ACC112 (cell line): ENCODE results near the gene GATAD2A.

Source experiments
- H2AFZ ChIP-seq: fragments of 200-600 bp; sonication (generic); one replicate; pipeline ENCODE4 v1.6.0; 2017; ENCODE audit warnings: antibody characterized with exemption, low read length; ENCODE audit not compliant: unreplicated experiment
- H3K27ac ChIP-seq: fragments of 200-600 bp; sonication (generic); 2 replicates; pipeline ENCODE4 v1.5.1; 2014; ENCODE audit warnings: low read depth, mild to moderate bottlenecking, antibody characterized with exemption, low read length, moderate library complexity
- H3K27me3 ChIP-seq: fragments of 200-600 bp; sonication (generic); 2 replicates; pipeline ENCODE4 v1.6.1; 2014; ENCODE audit warnings: mild to moderate bottlenecking, antibody characterized with exemption, low read length, moderate library complexity, mixed read lengths; ENCODE audit not compliant: insufficient read depth
- H3K36me3 ChIP-seq: fragments of 200-600 bp; sonication (generic); 2 replicates; pipeline ENCODE4 v1.6.1; 2016; ENCODE audit warnings: mild to moderate bottlenecking, antibody characterized with exemption, low read length, moderate library complexity, mixed read lengths; ENCODE audit not compliant: insufficient read depth
- H3K4me1 ChIP-seq: fragments of 200-600 bp; sonication (generic); one replicate; pipeline ENCODE4 v1.6.1; 2016; ENCODE audit warnings: low read length, mixed read lengths; ENCODE audit not compliant: insufficient read depth, unreplicated experiment, control insufficient read depth
- H3K4me3 ChIP-seq: fragments of 200-600 bp; sonication (generic); 2 replicates; pipeline ENCODE4 v1.5.1; 2014; ENCODE audit warnings: mild to moderate bottlenecking, low read depth, low read length
- H3K79me2 ChIP-seq: fragments of 200-600 bp; sonication (generic); one replicate; pipeline ENCODE4 v1.6.0; 2016; ENCODE audit warnings: low read length; ENCODE audit not compliant: control insufficient read depth, unreplicated experiment, insufficient read depth

The GATAD2A gene

DNA sequence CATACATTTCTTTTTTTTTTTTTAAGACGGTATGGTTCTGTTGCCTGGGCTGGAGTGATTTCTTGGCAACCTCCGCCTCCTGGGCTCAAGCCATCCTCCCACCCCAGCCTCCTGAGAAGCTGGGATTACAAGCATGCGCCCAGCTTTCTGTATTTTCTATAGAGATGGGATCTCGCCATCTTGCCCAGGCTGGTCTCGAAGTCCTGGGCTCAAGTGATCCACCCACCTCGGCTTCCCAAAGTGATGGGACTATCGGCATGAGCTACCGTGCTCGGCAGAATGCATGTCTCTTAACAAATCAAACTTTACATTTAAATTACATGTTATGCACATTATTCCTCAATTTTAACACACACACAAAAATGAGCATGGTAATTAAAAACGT, 111.8 kb downstream of the GATAD2A start:
- Histone ChIP-seq H3K36me3 (no peaks in the 10 kb centered on the region), H3K27ac (no peak overlapping the region), H3K79me2 (peaks cover 38% of the 10 kb centered on the region), H3K4me3 (peak overlapping the region; percentile 97), H2AFZ (no peak overlapping the region), H3K27me3 (no peaks in the 10 kb centered on the region), H3K4me1 (peaks cover 5% of the 10 kb centered on the region)

GRCh38 chr19:19520989-19521388, 115.5 kb downstream of the GATAD2A start:
- Histone ChIP-seq H3K27ac (no peak overlapping the region), H3K4me3 (no peak overlapping the region), H2AFZ (no peak overlapping the region), H3K36me3 (no peaks in the 10 kb centered on the region), H3K4me1 (peaks cover 5% of the 10 kb centered on the region), H3K79me2 (peaks cover 50% of the 10 kb centered on the region), H3K27me3 (no peaks in the 10 kb centered on the region)

- H3K27ac ChIP-seq, result no peak overlapping the region
- H3K79me2 ChIP-seq, result peaks cover 32% of the 10 kb centered on the region
- no peaks in the 10 kb centered on the region for H3K36me3 ChIP-seq
- H3K4me1 ChIP-seq, result no peaks in the 10 kb centered on the region
- no peak overlapping the region for H2AFZ ChIP-seq
- H3K27me3 ChIP-seq, result no peaks in the 10 kb centered on the region
- no peak overlapping the region for H3K4me3 ChIP-seq
Observed at GRCh38 chr19:19523177-19523576, 117.7 kb downstream of the GATAD2A start.

- Histone ChIP-seq H3K4me3 (no peak overlapping the region), H3K27me3 (no peaks in the 10 kb centered on the region), H3K27ac (no peak overlapping the region), H3K4me1 (no peaks in the 10 kb centered on the region), H2AFZ (no peak overlapping the region), H3K79me2 (peaks cover 32% of the 10 kb centered on the region), H3K36me3 (no peaks in the 10 kb centered on the region)
Observed at GRCh38 chr19:19524053-19524452, 118.6 kb downstream of the GATAD2A start.

DNA sequence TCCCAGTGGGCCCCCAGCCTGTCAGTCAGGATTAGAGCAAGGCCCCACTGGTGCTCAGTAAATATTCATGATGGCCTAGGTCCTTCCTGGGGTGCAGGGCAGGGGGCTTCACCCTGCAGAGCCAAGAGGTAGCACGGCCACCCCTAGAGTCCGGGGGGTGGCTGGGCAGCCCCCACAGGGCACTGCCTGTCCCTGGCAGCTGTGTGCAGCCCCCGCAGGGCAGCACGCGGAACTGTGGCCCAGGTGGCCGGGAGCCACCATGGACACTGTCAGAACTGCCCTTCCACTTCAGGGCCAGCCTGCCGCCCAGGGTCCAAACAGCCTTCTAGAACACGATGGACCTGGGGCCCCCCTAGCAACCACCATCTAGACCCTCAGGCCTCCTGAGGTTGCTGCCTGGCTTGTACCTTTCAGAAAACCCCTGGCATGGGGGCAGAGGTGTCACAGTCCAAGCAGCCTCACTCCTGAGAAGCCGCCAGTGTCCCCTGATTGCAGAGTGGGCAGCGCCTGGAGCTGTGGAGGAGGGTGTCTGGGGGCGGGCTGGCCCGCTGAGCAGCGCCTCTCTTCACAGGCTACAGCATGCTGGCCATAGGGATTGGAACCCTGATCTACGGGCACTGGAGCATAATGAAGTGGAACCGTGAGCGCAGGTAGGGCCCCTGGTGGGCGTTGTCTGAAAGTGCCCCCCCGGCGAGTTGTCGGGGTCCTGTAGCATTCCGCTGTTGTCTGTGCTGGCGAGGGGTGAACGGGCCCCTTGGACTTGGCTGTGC, 120.3 kb downstream of the GATAD2A start:
- H3K27ac ChIP-seq, result no peak overlapping the region
- H2AFZ ChIP-seq, result no peak overlapping the region
- H3K4me3 ChIP-seq, result no peak overlapping the region
- peaks cover 7% of the 10 kb centered on the region for H3K4me1 ChIP-seq
- H3K36me3 ChIP-seq, result no peaks in the 10 kb centered on the region
- peaks cover 20% of the 10 kb centered on the region for H3K79me2 ChIP-seq
- no peaks in the 10 kb centered on the region for H3K27me3 ChIP-seq

DNA sequence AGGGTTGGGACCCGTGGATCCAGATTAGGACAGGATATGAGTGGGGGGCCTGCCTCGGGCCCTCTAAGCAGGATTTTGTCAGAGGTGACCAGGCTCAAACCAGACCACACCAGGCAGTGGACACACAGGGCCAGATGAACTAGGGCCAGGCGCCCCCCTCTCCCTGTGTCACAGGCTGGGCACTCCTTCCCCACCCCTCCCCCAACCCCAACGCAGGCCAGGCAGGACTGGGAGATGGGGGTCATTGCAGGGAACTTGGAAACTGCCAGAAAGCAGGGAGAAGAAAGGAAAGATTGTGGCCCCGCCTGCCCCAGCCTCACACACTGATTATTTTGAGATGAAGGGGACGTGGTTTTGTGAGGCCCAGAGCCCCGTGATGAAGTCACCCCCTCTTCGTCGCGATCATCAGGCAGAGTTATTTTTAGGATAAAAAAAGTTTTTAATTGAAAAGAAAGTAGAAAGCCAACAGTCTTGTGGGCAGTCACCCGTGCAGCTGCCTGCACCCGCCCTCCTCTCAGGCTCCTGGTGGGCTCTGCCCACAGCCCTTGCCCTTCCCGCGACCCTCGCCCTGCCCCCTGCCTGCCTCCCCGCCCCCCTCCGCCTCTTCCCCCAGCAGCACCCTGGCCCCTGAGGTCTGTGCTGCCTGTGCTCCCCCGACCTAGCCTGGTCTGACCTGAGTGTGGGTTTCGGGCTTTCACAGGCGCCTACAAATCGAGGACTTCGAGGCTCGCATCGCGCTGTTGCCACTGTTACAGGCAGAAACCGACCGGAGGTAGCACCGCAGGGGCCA, 121.3 kb downstream of the GATAD2A start:
- H3K27ac ChIP-seq, result no peak overlapping the region
- H3K4me3 ChIP-seq, result no peak overlapping the region
- peaks cover 7% of the 10 kb centered on the region for H3K4me1 ChIP-seq
- H3K79me2 ChIP-seq, result peaks cover 15% of the 10 kb centered on the region
- no peaks in the 10 kb centered on the region for H3K36me3 ChIP-seq
- no peak overlapping the region for H2AFZ ChIP-seq
- no peaks in the 10 kb centered on the region for H3K27me3 ChIP-seq

DNA sequence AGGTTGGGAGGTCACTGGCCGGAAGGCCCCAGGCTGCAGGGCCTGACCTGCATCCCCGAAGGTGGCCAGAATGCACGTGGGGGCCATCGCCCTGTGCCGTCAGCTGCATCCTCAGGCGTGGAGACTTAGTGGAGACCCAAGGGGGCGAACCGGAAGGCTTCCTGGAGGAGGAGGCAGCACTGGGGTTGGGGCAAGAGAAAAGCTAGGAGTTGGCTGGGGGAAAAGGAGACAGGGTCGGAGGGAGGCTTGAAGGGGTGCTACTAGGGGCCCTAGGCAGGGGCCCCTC, 121.8 kb downstream of the GATAD2A start:
- Histone ChIP-seq H3K36me3 (no peaks in the 10 kb centered on the region), H2AFZ (no peak overlapping the region), H3K4me1 (peaks cover 7% of the 10 kb centered on the region), H3K27ac (no peak overlapping the region), H3K27me3 (no peaks in the 10 kb centered on the region), H3K4me3 (no peak overlapping the region), H3K79me2 (peaks cover 12% of the 10 kb centered on the region)

GRCh38 chr19:19527674-19528625, 122.5 kb downstream of the GATAD2A start:
- H3K36me3 ChIP-seq, result no peaks in the 10 kb centered on the region
- peaks cover 7% of the 10 kb centered on the region for H3K4me1 ChIP-seq

DNA sequence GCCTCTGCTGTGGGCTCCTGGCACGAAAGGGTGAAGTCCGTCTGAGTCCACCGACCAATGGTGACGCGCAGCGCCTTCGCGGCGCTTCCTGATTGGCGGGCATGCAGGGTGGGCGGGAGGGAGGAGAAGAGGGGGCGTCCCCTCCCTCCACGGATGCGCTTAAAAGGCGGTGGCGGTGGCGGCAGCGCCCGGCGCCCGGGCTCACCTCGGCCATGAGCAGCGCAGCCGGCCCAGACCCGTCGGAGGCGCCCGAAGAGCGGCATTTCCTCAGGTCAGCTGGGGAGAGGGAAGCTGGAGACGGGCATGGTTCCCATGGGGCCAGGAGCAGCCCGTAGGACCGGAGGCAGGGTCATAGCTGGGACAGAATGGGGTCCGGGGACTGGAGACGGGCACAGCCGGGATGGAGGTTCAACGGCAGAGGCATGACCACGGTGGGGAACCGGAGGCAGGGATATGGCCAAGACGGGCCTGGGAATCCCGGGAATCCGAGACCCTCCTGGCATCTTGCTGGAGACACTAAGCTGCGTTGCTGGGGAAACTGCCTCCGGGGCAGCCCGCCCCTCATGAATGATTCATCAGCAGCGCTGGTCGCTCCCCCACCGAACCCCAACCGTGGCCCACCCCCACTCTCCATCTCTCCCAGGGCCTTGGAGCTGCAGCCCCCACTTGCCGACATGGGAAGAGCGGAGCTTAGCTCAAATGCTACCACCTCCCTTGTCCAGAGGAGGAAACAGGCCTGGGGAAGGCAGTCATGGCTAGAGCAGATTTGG, 123.4 kb downstream of the GATAD2A start, which contains the start of gene YJEFN3:
YJEFN3 (plus strand) TSS at position 191 of the 770 bp plus-strand sequence; CDS start at position 213, 22 bp downstream.
- peaks cover 7% of the 10 kb centered on the region for H3K4me1 ChIP-seq
- peaks cover 3% of the 10 kb centered on the region for H3K79me2 ChIP-seq
- H2AFZ ChIP-seq, result no peak within 1 kb of the TSS
- no peak within 1 kb of the TSS for H3K27ac ChIP-seq
- no peaks in the 10 kb centered on the region for H3K27me3 ChIP-seq
- no peak within 1 kb of the TSS for H3K4me3 ChIP-seq
- H3K36me3 ChIP-seq, result no peaks in the 10 kb centered on the region

More at GRCh38 chr19:19527674-19528625, 122.5 kb downstream of the GATAD2A start:
- Histone ChIP-seq H2AFZ (no peak overlapping the region), H3K27ac (no peak overlapping the region), H3K79me2 (peaks cover 8% of the 10 kb centered on the region), H3K27me3 (no peaks in the 10 kb centered on the region), H3K4me3 (no peak overlapping the region)
